Measurements from ENCODE around the gene TSBP1. TPM values are rescaled to one million over a fixed set of nuclear protein-coding genes. Genes with fewer than 3 reads are reported as not detected.

TSBP1 gene
- total and polyA plus RNA-seq, 2 of the 8 experiments (the other 6 are each of a cell fraction or from before 2014, with no cell fraction given) = not detected

DNA sequence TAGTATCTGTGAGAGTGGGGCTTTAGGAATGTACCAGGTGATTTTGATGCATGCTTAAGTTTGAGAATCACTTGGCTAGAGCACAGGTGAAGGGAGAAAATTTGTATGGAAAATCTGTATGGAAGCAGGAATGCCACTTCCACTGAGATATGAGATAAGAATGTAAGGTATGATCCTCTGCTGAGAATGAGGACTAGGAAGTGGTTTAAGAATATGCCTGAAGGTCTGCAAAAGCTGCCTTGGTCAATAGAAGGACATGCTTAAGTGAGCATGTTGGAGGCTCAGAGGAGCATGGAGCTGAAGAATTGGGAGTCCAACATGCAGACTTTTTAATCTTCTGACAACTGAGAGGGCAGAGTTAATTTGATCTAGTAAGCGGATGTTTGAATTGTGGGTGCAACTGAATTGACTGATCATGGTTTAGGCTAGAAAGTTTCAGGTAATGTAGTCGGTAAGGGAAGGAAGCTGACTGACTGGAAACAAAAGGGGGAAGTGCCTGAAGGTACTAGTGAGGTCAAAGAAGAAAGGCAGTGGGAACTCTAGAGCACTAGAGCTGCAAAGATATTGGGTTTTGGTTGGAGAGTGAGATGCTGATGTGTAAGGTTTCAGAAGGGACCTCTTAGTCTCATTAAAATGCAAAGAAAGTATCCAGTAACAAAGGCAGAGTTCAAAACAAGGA lies 119.2 kb downstream of the TSBP1 start:
- no peak overlapping the region for H4K5ac ChIP-seq (ENCODE audit: insufficient read length, low read depth, low read length)
- H2BK5ac ChIP-seq (ENCODE audit: low read depth, low read length) = no peak overlapping the region
- H3K79me2 ChIP-seq (ENCODE audit: control insufficient read depth in 1 of 2, insufficient read depth in 2 of 2, low read length in 2 of 2) = no peaks in the 10 kb centered on the region
- peak overlapping the region; percentile 72 for H3K14ac ChIP-seq (ENCODE audit: insufficient read length)
- H3K9ac ChIP-seq (replicated peaks in 1 of 4; ENCODE audit: extremely low read depth in 1 of 4, low read depth in 3 of 4, low read length in 3 of 4) = no peak overlapping the region
- H2BK12ac ChIP-seq (ENCODE audit: low read depth, low read length) = no peak overlapping the region
- H2BK15ac ChIP-seq (ENCODE audit: low read length) = no peak overlapping the region
- H4K20me1 ChIP-seq (replicated peaks in 1 of 2; ENCODE audit: control insufficient read depth in 1 of 2, insufficient read depth in 2 of 2, low read length in 2 of 2) = no peaks in the 10 kb centered on the region
- H3K56ac ChIP-seq (replicated peaks; ENCODE audit: insufficient read length, low read depth, low read length) = no peak overlapping the region
- no peak overlapping the region for H3K4me2 ChIP-seq (ENCODE audit: insufficient read depth in 1 of 2, low read depth in 2 of 2, low read length in 2 of 2)
- FAIRE-seq = no peak
- ChIA-PET CTCF (ENCODE audit: partially characterized antibody) (interaction anchor here (0.9 to 8.5 kb wide), 3 partner anchors 161 to 440 kb away, joined by 3 to 51 read pairs (median 3); no protein-coding TSS in a partner anchor), POLR2A (ENCODE audit: partially characterized antibody) (no interaction called here)
- H3K9me3 ChIP-seq (ENCODE audit: insufficient read depth in 2 of 2, low read depth in 1 of 2, low read length in 1 of 2) = peaks cover 12 to 15% of the 10 kb centered on the region in 2 experiments
- no peak overlapping the region; a peak in 1 of 8 replicates for H3K4me3 ChIP-seq (ENCODE audit: extremely low read depth in 1 of 4, insufficient read depth in 2 of 4, low read depth in 3 of 4, low read length in 4 of 4)
- no peak overlapping the region for H3K23ac ChIP-seq (ENCODE audit: insufficient read length)
- H4K91ac ChIP-seq (replicated peaks; ENCODE audit: insufficient read length, low read length) = no peak overlapping the region
- H3K27me3 ChIP-seq (replicated peaks in 1 of 4; ENCODE audit: control insufficient read depth in 3 of 4, extremely low read depth in 1 of 4, insufficient read depth in 3 of 4, low read length in 3 of 4) = no peaks in the 10 kb centered on the region
- DNase-seq (ENCODE audit: low read depth in 1 of 2, low spot score in 2 of 2) = no peak
- peaks cover 2 to 5% (median 3%) of the 10 kb centered on the region in 4 experiments; a peak in 4 of 7 replicates for H3K4me1 ChIP-seq (replicated peaks in 1 of 4; ENCODE audit: control insufficient read depth in 3 of 4, insufficient read depth in 4 of 4, low read length in 3 of 4)
- no peak overlapping the region for H3K27ac ChIP-seq (ENCODE audit: low read depth, low read length)
- H3K79me1 ChIP-seq (ENCODE audit: low read depth, low read length) = no peaks in the 10 kb centered on the region
- no peak overlapping the region for H2BK20ac ChIP-seq (ENCODE audit: low read length)
- H2AFZ ChIP-seq (ENCODE audit: low read length) = no peak overlapping the region
- no peak overlapping the region for H3K18ac ChIP-seq (ENCODE audit: extremely low read depth, low read length)
- H3K4ac ChIP-seq (replicated peaks; ENCODE audit: insufficient read length, low read depth, low read length) = no peak overlapping the region
- no peak overlapping the region for H2AK5ac ChIP-seq (ENCODE audit: low read depth, low read length)
- 85% methylated on average over 2 of the region's 2 CpGs; no CpG with 5 or more reads in 1 of the 2 experiments for WGBS, 2 experiments (ENCODE audit: extremely low coverage in 1 of 2, insufficient coverage in 1 of 2, insufficient read length in 1 of 2, insufficient replicate concordance in 2 of 2, low coverage in 1 of 2, low lambda C conversion rate in 2 of 2, missing lambda C conversion rate in 1 of 2)
- no peaks in the 10 kb centered on the region for H3K36me3 ChIP-seq (ENCODE audit: control insufficient read depth in 2 of 4, insufficient read depth in 4 of 4, low read length in 3 of 4)
- H2BK120ac ChIP-seq (replicated peaks; ENCODE audit: low read depth, low read length) = no peak overlapping the region
- H3K23me2 ChIP-seq (ENCODE audit: low read depth, low read length) = peaks cover 7% of the 10 kb centered on the region; the same call in 1 of the 2 replicates
- no peak overlapping the region for H4K8ac ChIP-seq (ENCODE audit: extremely low read depth, insufficient read depth, low read length)
- TF ChIP-seq USF2 (IDR thresholded peaks at IDR 0.05; ENCODE audit: low read length) (no peak), GABPA (IDR thresholded peaks at IDR 0.05; ENCODE audit: borderline replicate concordance, insufficient read depth, low read length) (no peak), TAF1 (IDR thresholded peaks at IDR 0.05; ENCODE audit: low read depth, low read length) (no peak), POLR2A (IDR thresholded peaks at IDR 0.05; ENCODE audit: control extremely low read depth in 1 of 2, low read depth in 2 of 2, low read length in 2 of 2) (no peak), HDAC6 (IDR thresholded peaks at IDR 0.05; ENCODE audit: low read depth, low read length) (no peak), BACH1 (IDR thresholded peaks at IDR 0.05; ENCODE audit: low read length) (no peak), EGR1 (IDR thresholded peaks at IDR 0.05; ENCODE audit: borderline replicate concordance, low read depth, low read length) (no peak), CHD2 (IDR thresholded peaks at IDR 0.05; ENCODE audit: low read length) (no peak), JUND (IDR thresholded peaks at IDR 0.05; ENCODE audit: low read length) (no peak), FOSL1 (IDR thresholded peaks at IDR 0.05; ENCODE audit: insufficient read depth, low read depth, low read length) (no peak), HDAC2 (IDR thresholded peaks at IDR 0.05; ENCODE audit: borderline replicate concordance in 1 of 2, low read depth in 2 of 2, low read length in 2 of 2) (no peak), RAD21 (IDR thresholded peaks at IDR 0.05 in 1 of 2, conservative IDR thresholded peaks at IDR 0.05 in 1 of 2; ENCODE audit: low read depth in 2 of 2, low read length in 2 of 2) (no peak)
